Gastrocnemius medialis (tissue), 4 donors: ENCODE measurements around the gene KRT1. TPM values are rescaled to one million over a fixed set of nuclear protein-coding genes. Genes with fewer than 3 reads are reported as not detected.

ENCODE experiments used
- ATAC-seq, 2 donors: fragments of 150-250 bp; one replicate each; pipeline ENCODE4 v1.9.1; 2016
- DNase-seq, 2 donors: peaks; one replicate each; pipeline ENCODE4 v3.0.0-alpha.2; 2019
- H3K27ac ChIP-seq, 4 donors: fragments of 200-600 bp; sonication (generic); 1 replicate in 1 of 4; 2 replicates in 3 of 4; pipeline ENCODE4 v1.5.1; 2016 to 2018; ENCODE audit warnings: mild to moderate bottlenecking in 2 of 4, moderate library complexity in 1 of 4
- H3K27me3 ChIP-seq, 3 donors: fragments of 200-600 bp; sonication (generic) in 2 of 3; 1 replicate in 1 of 3; 2 replicates in 2 of 3; pipeline versions ENCODE4 v1.5.1 to v1.6.0; 2016 to 2019; ENCODE audit warnings: mild to moderate bottlenecking in 1 of 3, moderate library complexity in 1 of 3
- H3K36me3 ChIP-seq, 2 donors: fragments of 200-600 bp; sonication (generic) in 1 of 2; one replicate each; pipeline ENCODE4 v1.5.1; 2017 to 2018
- H3K4me1 ChIP-seq, 2 donors: fragments of 200-600 bp; sonication (generic) in 1 of 2; one replicate each; pipeline ENCODE4 v1.5.1; 2016 to 2017; ENCODE audit warnings: mild to moderate bottlenecking in 2 of 2
- H3K4me3 ChIP-seq, 4 donors: fragments of 200-600 bp; sonication (generic) in 3 of 4; 1 replicate in 1 of 4; 2 replicates in 3 of 4; pipeline ENCODE4 v1.5.1; 2016 to 2019; ENCODE audit warnings: mild to moderate bottlenecking in 2 of 4
- H3K9me3 ChIP-seq, 3 donors: fragments of 200-600 bp; sonication (generic) in 2 of 3; 1 replicate in 1 of 3; 2 replicates in 2 of 3; pipeline ENCODE4 v1.5.1; 2016 to 2019
- CTCF ChIP-seq, 5 experiments: fragments of 450-650 bp in 3 of 5; fragments of 200-600 bp in 2 of 5; sonication (generic) in 2 of 5; IDR thresholded peaks in 4 of 5; conservative IDR thresholded peaks in 1 of 5; 1 replicate in 4 of 5; 2 replicates in 1 of 5; pipeline ENCODE4 v1.5.1; 2016 to 2019; ENCODE audit warnings: antibody characterized with exemption in 5 of 5, mild to moderate bottlenecking in 3 of 5, moderate library complexity in 3 of 5
- POLR2A ChIP-seq, 2 donors: fragments of 450-650 bp; IDR thresholded peaks; one replicate each; pipeline ENCODE4 v1.6.1; 2017; ENCODE audit warnings: antibody characterized with exemption in 2 of 2, mild to moderate bottlenecking in 2 of 2, moderate library complexity in 2 of 2
- in situ Hi-C, 4 donors: fragments of 200-750 bp; cut with MboI; loops; one replicate each; pipeline versions ENCODE4 v1.15.0 to v1.8.0; 2017; ENCODE audit warnings: low sequenced_read_pairs in 4 of 4
- intact Hi-C: fragments of 100-400 bp; cut with DNase I; formaldehyde crosslinking; loops from one replicate; pipeline ENCODE4 v1.15.1; 2023; ENCODE audit warnings: low total_unique reads
- total RNA-seq, 4 donors: library from RNA; depleted of rRNA; stranded (reverse); fragments of >200 nt; gene quantifications; one replicate each; pipeline versions ENCODE4 v1.1.0 to v1.2.3, GENCODE V29; 2016

KRT1 gene
- total RNA-seq, 4 donors from 2014 or later: not detected

- Histone ChIP-seq H3K4me3 (no peak overlapping the region), H3K36me3 (no peaks in the 10 kb centered on the region), H3K9me3 (no peaks in the 10 kb centered on the region), H3K4me1 (no peaks in the 10 kb centered on the region), H3K27me3 (no peaks in the 10 kb centered on the region), H3K27ac (no peak overlapping the region)
- intact Hi-C loops: no loop called here
- TF ChIP-seq CTCF (IDR thresholded peaks at IDR 0.05 in 4 of 5, conservative IDR thresholded peaks at IDR 0.05 in 1 of 5) (no peak), POLR2A (IDR thresholded peaks at IDR 0.05) (no peak)
- DNase-seq: no peak
- in situ Hi-C loops: no loop called here
- ATAC-seq: no peak
Measured at GRCh38 chr12:52724384-52724783, 44.2 kb upstream of the KRT1 start.

DNA sequence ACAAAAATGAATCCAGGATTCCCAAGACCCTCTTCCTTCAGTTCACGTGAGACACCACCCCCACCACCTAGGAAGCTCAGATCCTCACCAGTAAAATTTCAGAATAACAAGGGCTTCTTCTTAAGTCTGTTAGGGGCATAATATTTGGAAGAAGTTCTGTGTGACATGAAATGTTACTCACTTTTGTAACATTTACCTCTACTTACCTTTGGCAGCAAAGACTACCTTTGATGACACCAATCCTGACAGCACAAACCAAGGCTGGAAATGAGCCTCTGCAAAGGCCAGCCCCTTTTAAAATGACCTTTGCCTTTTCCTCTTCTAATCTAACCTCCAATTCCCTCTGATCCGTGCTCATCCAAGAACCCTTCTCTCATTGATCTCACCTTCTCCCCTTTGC, 42.5 kb upstream of the KRT1 start:
- no peak overlapping the region for H3K27ac ChIP-seq
- no peak for TF ChIP-seq CTCF (IDR thresholded peaks at IDR 0.05 in 4 of 5, conservative IDR thresholded peaks at IDR 0.05 in 1 of 5)
- no peaks in the 10 kb centered on the region for H3K9me3 ChIP-seq
- no peak overlapping the region for H3K4me3 ChIP-seq
- H3K4me1 ChIP-seq: no peaks in the 10 kb centered on the region
- intact Hi-C loops: no loop called here
- H3K36me3 ChIP-seq: no peaks in the 10 kb centered on the region
- no peaks in the 10 kb centered on the region for H3K27me3 ChIP-seq
- DNase-seq: no peak
- in situ Hi-C loops: no loop called here
- ATAC-seq: no peak

GRCh38 chr12:52721838-52722470, 41.7 kb upstream of the KRT1 start:
- intact Hi-C loops: no loop called here

GRCh38 chr12:52720365-52720886, 40.2 kb upstream of the KRT1 start:
- DNase-seq (no peak), ATAC-seq (no peak)
- Histone ChIP-seq H3K9me3 (no peaks in the 10 kb centered on the region), H3K36me3 (no peaks in the 10 kb centered on the region), H3K27me3 (peaks cover 2 to 9% (median 4%) of the 10 kb centered on the region in 3 donors), H3K4me1 (no peaks in the 10 kb centered on the region), H3K4me3 (no peak overlapping the region), H3K27ac (no peak overlapping the region)
- in situ Hi-C loops: no loop called here
- intact Hi-C loops: no loop called here
- TF ChIP-seq CTCF (IDR thresholded peaks at IDR 0.05 in 4 of 5, conservative IDR thresholded peaks at IDR 0.05 in 1 of 5): no peak
- no peak for TF ChIP-seq POLR2A (IDR thresholded peaks at IDR 0.05)

More at GRCh38 chr12:52721838-52722470, 41.7 kb upstream of the KRT1 start:
- Histone ChIP-seq H3K9me3 (no peaks in the 10 kb centered on the region), H3K36me3 (no peaks in the 10 kb centered on the region), H3K27me3 (no peaks in the 10 kb centered on the region), H3K4me3 (no peak overlapping the region), H3K27ac (no peak overlapping the region), H3K4me1 (no peaks in the 10 kb centered on the region)
- in situ Hi-C loops: no loop called here
- DNase-seq (no peak), ATAC-seq (no peak)
- no peak for TF ChIP-seq CTCF (IDR thresholded peaks at IDR 0.05 in 4 of 5, conservative IDR thresholded peaks at IDR 0.05 in 1 of 5)

- no peaks in the 10 kb centered on the region for H3K36me3 ChIP-seq
- no peak overlapping the region for H3K4me3 ChIP-seq
- peaks cover 31 to 39% (median 32%) of the 10 kb centered on the region in 3 donors for H3K27me3 ChIP-seq
- in situ Hi-C loops: no loop called here
- no peak overlapping the region for H3K27ac ChIP-seq
- H3K9me3 ChIP-seq: no peaks in the 10 kb centered on the region
- ATAC-seq: no peak
- TF ChIP-seq CTCF (IDR thresholded peaks at IDR 0.05 in 4 of 5, conservative IDR thresholded peaks at IDR 0.05 in 1 of 5) (no peak), POLR2A (IDR thresholded peaks at IDR 0.05) (no peak)
- intact Hi-C loops: no loop called here
- no peaks in the 10 kb centered on the region for H3K4me1 ChIP-seq
- DNase-seq: no peak
Measured at GRCh38 chr12:52716061-52716460, 35.9 kb upstream of the KRT1 start.
